PC-3 (cell line): ENCODE measurements around the gene EPM2A. TPM values are rescaled to one million over a fixed set of nuclear protein-coding genes. Genes with fewer than 3 reads are reported as not detected.

Experiments
- ATAC-seq: fragments of 200-7000 bp; cut with Tn5 transposase; 2 replicates; pipeline ENCODE4 v1.9.1; 2020; ENCODE audit warnings: mild to moderate bottlenecking, moderate library complexity
- BruUV-seq: library from RNA; stranded (reverse); fragments of 400-500 nt; replicated peaks from 2 replicates; lab custom pipeline; 2021; lab: Mats Ljungman, UMichigan
- CTCF ChIA-PET: fragments of 300-600 bp; sonication (Branson Sonifier 250); formaldehyde crosslinking; loops from one replicate; lab custom pipeline; 2022; ENCODE audit warnings: antibody characterized with exemption; lab: Charles Lee
- POLR2A ChIA-PET: fragments of 300-600 bp; sonication (Branson Sonifier 250); formaldehyde crosslinking; loops from one replicate; lab custom pipeline; 2022; ENCODE audit warnings: antibody characterized with exemption; ENCODE audit not compliant: unreplicated experiment; lab: Charles Lee
- DNase-seq: peaks from one replicate; pipeline ENCODE4 v3.0.0-alpha.2; 2015
- H2AFZ ChIP-seq: fragments of 300-600 bp; sonication (generic); 2 replicates; pipeline ENCODE4 v1.6.0; 2016; ENCODE audit warnings: antibody characterized with exemption, low read length
- H3F3A ChIP-seq: fragments of 300-600 bp; sonication (generic); one replicate; pipeline ENCODE4 v1.6.0; 2017; ENCODE audit warnings: antibody characterized with exemption, low read length, control low read depth, mild to moderate bottlenecking; ENCODE audit not compliant: unreplicated experiment
- H3K27ac ChIP-seq: fragments of 300-600 bp; sonication (generic); 2 replicates; pipeline ENCODE4 v1.5.1; 2016; ENCODE audit warnings: mild to moderate bottlenecking, low read length
- H3K27me3 ChIP-seq: fragments of 300-600 bp; sonication (generic); 2 replicates; pipeline ENCODE4 v1.6.1; 2016; ENCODE audit warnings: low read length, mixed read lengths
- H3K36me3 ChIP-seq: fragments of 300-600 bp; sonication (generic); 2 replicates; pipeline ENCODE4 v1.6.1; 2016; ENCODE audit warnings: low read depth, mixed run types, low read length, mixed read lengths
- H3K4me1 ChIP-seq: fragments of 300-600 bp; sonication (generic); 2 replicates; pipeline ENCODE4 v1.5.1; 2016; ENCODE audit warnings: low read length; ENCODE audit not compliant: insufficient read depth
- H3K4me2 ChIP-seq: fragments of 300-600 bp; sonication (generic); 2 replicates; pipeline ENCODE4 v1.6.0; 2016; ENCODE audit warnings: low read length
- H3K4me3 ChIP-seq: fragments of 300-600 bp; sonication (generic); 2 replicates; pipeline ENCODE4 v1.5.1; 2016; ENCODE audit warnings: mild to moderate bottlenecking, low read length, mixed read lengths
- H3K79me2 ChIP-seq: fragments of 300-600 bp; sonication (generic); 2 replicates; pipeline ENCODE4 v1.6.1; 2017; ENCODE audit warnings: low read length, mixed read lengths
- H3K9ac ChIP-seq: fragments of 300-600 bp; sonication (generic); 2 replicates; pipeline ENCODE4 v1.6.0; 2016; ENCODE audit warnings: mild to moderate bottlenecking, low read length
- H3K9me2 ChIP-seq: fragments of 300-600 bp; sonication (generic); replicated peaks from 2 replicates; pipeline ENCODE4 v1.6.1; 2016; ENCODE audit warnings: mixed run types, low read length, mixed read lengths
- H3K9me3 ChIP-seq: fragments of 300-600 bp; sonication (generic); 2 replicates; pipeline ENCODE4 v1.6.1; 2016; ENCODE audit warnings: low read length, mixed read lengths
- H4K20me1 ChIP-seq: fragments of 300-600 bp; sonication (generic); 2 replicates; pipeline ENCODE4 v1.6.1; 2016; ENCODE audit warnings: low read length, mixed read lengths
- EZH2 ChIP-seq: fragments of 300-600 bp; sonication (generic); IDR thresholded peaks from one replicate; pipeline ENCODE4 v1.6.1; 2017; ENCODE audit warnings: antibody characterized with exemption, mild to moderate bottlenecking, low read length; ENCODE audit not compliant: unreplicated experiment
- EZH2phosphoT487 ChIP-seq: fragments of 300-600 bp; sonication (generic); IDR thresholded peaks from 2 replicates; pipeline ENCODE4 v1.6.1; 2018; ENCODE audit warnings: mild to moderate bottlenecking, antibody characterized with exemption, low read length, borderline replicate concordance
- intact Hi-C: fragments of 100-400 bp; cut with micrococcal nuclease; formaldehyde crosslinking; loops from 2 replicates; pipeline ENCODE4 v1.9.0; 2023
- total RNA-seq: library from RNA; depleted of rRNA; stranded (reverse); fragments of >200 nt; gene quantifications from 2 replicates; pipeline ENCODE4 v1.2.3, GENCODE V29; 2014
- TF ChIP-seq, protein P1 (sequence below): fragments of 300-600 bp; sonication (generic); conservative IDR thresholded peaks from 2 replicates; pipeline ENCODE4 v1.5.1; 2017; ENCODE audit warnings: antibody characterized with exemption, low read depth, mild to moderate bottlenecking, low read length

EPM2A gene
- total RNA-seq, 1 experiment from 2014 or later: 2.9 TPM

DNA sequence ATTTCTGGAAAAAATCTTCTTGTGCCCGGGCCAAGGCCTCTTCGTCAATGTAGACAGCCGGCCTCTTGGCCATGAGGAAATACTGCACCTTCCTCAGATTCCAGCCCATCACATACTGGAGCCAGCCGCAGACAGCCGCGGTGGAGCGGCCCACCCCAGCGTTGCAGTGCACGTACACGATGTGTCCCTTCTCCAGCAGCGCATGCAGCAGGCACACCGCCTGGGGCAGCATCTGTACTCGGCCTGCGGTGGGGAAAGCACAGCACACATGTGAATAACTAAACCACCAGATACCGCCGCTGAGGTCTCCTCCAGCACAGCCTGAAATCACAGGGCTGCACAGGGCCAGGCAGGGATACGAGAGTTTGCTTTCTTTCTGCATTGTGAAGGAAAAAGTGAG is 107.9 kb downstream of the EPM2A start:
- DNase-seq (no peak), ATAC-seq (no peak)
- no peaks in the 10 kb centered on the region for H3K9me2 ChIP-seq
- TF ChIP-seq, protein P1, sequence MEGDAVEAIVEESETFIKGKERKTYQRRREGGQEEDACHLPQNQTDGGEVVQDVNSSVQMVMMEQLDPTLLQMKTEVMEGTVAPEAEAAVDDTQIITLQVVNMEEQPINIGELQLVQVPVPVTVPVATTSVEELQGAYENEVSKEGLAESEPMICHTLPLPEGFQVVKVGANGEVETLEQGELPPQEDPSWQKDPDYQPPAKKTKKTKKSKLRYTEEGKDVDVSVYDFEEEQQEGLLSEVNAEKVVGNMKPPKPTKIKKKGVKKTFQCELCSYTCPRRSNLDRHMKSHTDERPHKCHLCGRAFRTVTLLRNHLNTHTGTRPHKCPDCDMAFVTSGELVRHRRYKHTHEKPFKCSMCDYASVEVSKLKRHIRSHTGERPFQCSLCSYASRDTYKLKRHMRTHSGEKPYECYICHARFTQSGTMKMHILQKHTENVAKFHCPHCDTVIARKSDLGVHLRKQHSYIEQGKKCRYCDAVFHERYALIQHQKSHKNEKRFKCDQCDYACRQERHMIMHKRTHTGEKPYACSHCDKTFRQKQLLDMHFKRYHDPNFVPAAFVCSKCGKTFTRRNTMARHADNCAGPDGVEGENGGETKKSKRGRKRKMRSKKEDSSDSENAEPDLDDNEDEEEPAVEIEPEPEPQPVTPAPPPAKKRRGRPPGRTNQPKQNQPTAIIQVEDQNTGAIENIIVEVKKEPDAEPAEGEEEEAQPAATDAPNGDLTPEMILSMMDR: no peak
- TF ChIP-seq EZH2phosphoT487: no peak
- TF ChIP-seq EZH2: no peak
- H3K27me3 ChIP-seq: no peaks in the 10 kb centered on the region
- no peaks in the 10 kb centered on the region for H3K36me3 ChIP-seq
- H3K9ac ChIP-seq: no peak overlapping the region
- H4K20me1 ChIP-seq: no peaks in the 10 kb centered on the region
- H3K9me3 ChIP-seq: no peaks in the 10 kb centered on the region
- no peak overlapping the region for H2AFZ ChIP-seq
- intact Hi-C loops: no loop called here
- CTCF ChIA-PET: no interaction called here
- no peaks in the 10 kb centered on the region for H3F3A ChIP-seq
- no TSS peak for BruUV-seq
- no peak overlapping the region for H3K4me2 ChIP-seq
- no peaks in the 10 kb centered on the region for H3K79me2 ChIP-seq
- no peaks in the 10 kb centered on the region for H3K4me1 ChIP-seq
- POLR2A ChIA-PET: no interaction called here
- H3K27ac ChIP-seq: no peak overlapping the region
- no peak overlapping the region for H3K4me3 ChIP-seq

DNA sequence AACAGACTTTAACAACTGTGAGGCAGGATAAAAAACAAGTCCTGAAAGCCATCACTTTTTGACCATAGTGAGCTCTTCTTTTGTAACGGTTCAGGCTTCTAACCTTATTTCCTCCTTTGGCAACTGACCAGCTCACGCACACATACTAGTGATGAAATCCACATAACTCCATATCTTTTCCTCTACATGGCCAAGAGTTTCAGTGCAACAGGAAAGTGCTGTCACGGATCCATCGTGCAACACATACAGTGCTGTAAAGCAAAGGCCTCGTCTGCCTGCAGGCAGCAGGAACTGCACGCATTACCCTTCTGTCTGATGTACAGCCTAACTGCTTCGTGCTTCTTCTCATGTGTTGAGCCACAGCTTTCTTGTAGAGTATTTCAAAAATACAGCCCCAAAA is 108.5 kb downstream of the EPM2A start:
- ChIA-PET POLR2A (no interaction called here), CTCF (interaction anchor here (0.6 kb wide), 1 partner anchor 322 kb away, joined by 3 read pairs; no protein-coding TSS in a partner anchor)
- no peak overlapping the region for H3K27ac ChIP-seq
- DNase-seq: no peak
- H3K36me3 ChIP-seq: no peaks in the 10 kb centered on the region
- no peaks in the 10 kb centered on the region for H3K27me3 ChIP-seq
- no TSS peak for BruUV-seq
- no peaks in the 10 kb centered on the region for H3K79me2 ChIP-seq
- H4K20me1 ChIP-seq: no peaks in the 10 kb centered on the region
- H2AFZ ChIP-seq: no peak overlapping the region
- no peak overlapping the region for H3K4me2 ChIP-seq
- no peak overlapping the region for H3K9ac ChIP-seq
- no peaks in the 10 kb centered on the region for H3K4me1 ChIP-seq
- H3F3A ChIP-seq: no peaks in the 10 kb centered on the region
- no peak overlapping the region for H3K4me3 ChIP-seq
- ATAC-seq: no peak
- intact Hi-C loops: no loop called here
- TF ChIP-seq EZH2phosphoT487 (no peak), EZH2 (no peak)
- TF ChIP-seq, protein P1: no peak
- no peaks in the 10 kb centered on the region for H3K9me3 ChIP-seq
- no peaks in the 10 kb centered on the region for H3K9me2 ChIP-seq

DNA sequence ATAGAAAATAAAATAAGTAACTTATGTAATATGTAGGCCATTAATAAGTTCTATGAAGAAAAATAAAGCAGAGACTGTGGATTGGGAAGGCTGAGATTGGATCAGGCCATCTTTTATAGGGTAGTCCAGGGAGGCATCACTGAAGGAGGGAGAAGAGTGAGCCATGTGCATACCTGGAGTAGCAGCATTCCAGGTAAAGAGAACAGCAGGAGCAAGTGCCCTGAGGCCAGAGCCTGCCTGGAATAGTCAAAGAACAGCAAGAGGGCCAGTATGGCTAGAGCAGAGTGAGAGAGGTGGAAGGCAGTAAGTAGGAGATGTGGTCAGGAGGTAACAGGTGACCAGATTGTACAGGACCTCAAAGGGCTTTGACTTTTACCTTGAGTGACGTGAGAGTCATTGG is 112.1 kb downstream of the EPM2A start:
- ATAC-seq (no peak), DNase-seq (no peak)
- Histone ChIP-seq H3K27me3 (no peaks in the 10 kb centered on the region), H3K9ac (no peak overlapping the region), H3K36me3 (no peaks in the 10 kb centered on the region), H3K9me3 (no peaks in the 10 kb centered on the region), H3K9me2 (no peaks in the 10 kb centered on the region), H4K20me1 (no peaks in the 10 kb centered on the region), H3K27ac (no peak overlapping the region), H3K4me1 (no peaks in the 10 kb centered on the region), H3F3A (no peaks in the 10 kb centered on the region), H3K4me3 (no peak overlapping the region), H2AFZ (no peak overlapping the region), H3K4me2 (no peak overlapping the region), H3K79me2 (no peaks in the 10 kb centered on the region)
- intact Hi-C loops: no loop called here
- POLR2A ChIA-PET: no interaction called here
- CTCF ChIA-PET: no interaction called here
- TF ChIP-seq, protein P1: no peak
- TF ChIP-seq EZH2phosphoT487 (no peak), EZH2 (no peak)
- no TSS peak for BruUV-seq
